GM23338 (cell line): ENCODE measurements around the gene PAQR8. TPM values are rescaled to one million over a fixed set of nuclear protein-coding genes. Genes with fewer than 3 reads are reported as not detected.
A peak's percentile ranks its signal among the peaks of the same experiment; 100 is the strongest.

Source experiments
- ATAC-seq: fragments of 200-7000 bp; cut with Tn5 transposase; 3 replicates; pipeline ENCODE4 v1.9.1; 2020
- DNase-seq: peaks from one replicate; pipeline ENCODE4 v3.0.0-alpha.2; 2015; ENCODE audit warnings: low spot score
- H2AFZ ChIP-seq: fragments of 200-600 bp; sonication (generic); 2 replicates; pipeline ENCODE4 v1.8.0; 2016; ENCODE audit warnings: antibody characterized with exemption, mild to moderate bottlenecking, moderate library complexity
- H3F3A ChIP-seq: fragments of 200-600 bp; sonication (generic); replicated peaks from 2 replicates; pipeline ENCODE4 v1.8.0; 2017; ENCODE audit warnings: antibody characterized with exemption, mixed run types, low read depth
- H3K27ac ChIP-seq: fragments of 200-600 bp; sonication (generic); 2 replicates; pipeline ENCODE4 v1.6.1; 2016; ENCODE audit warnings: low read depth
- H3K27me3 ChIP-seq: fragments of 200-600 bp; sonication (generic); 2 replicates; pipeline ENCODE4 v1.8.0; 2016; ENCODE audit warnings: mild to moderate bottlenecking, mixed run types, moderate library complexity; ENCODE audit not compliant: insufficient read depth
- H3K36me3 ChIP-seq: fragments of 200-600 bp; sonication (generic); 2 replicates; pipeline ENCODE4 v1.8.0; 2016; ENCODE audit warnings: mild to moderate bottlenecking; ENCODE audit not compliant: insufficient read depth
- H3K4me1 ChIP-seq: fragments of 200-600 bp; sonication (generic); 2 replicates; pipeline ENCODE4 v1.8.0; 2016; ENCODE audit warnings: mild to moderate bottlenecking, moderate library complexity; ENCODE audit not compliant: insufficient read depth
- H3K4me2 ChIP-seq: fragments of 200-600 bp; sonication (generic); 2 replicates; pipeline ENCODE4 v1.7.1; 2017; ENCODE audit warnings: mixed run types
- H3K4me3 ChIP-seq: fragments of 200-600 bp; sonication (generic); 2 replicates; pipeline ENCODE4 v1.6.1; 2016; ENCODE audit warnings: mixed run types
- H3K79me2 ChIP-seq: fragments of 200-600 bp; sonication (generic); replicated peaks from 2 replicates; pipeline ENCODE4 v1.8.0; 2017; ENCODE audit warnings: mild to moderate bottlenecking; ENCODE audit not compliant: insufficient read depth
- H3K9me2 ChIP-seq: fragments of 200-600 bp; sonication (generic); 2 replicates; pipeline ENCODE4 v1.8.0; 2017; ENCODE audit not compliant: insufficient read depth
- H4K20me1 ChIP-seq: fragments of 200-600 bp; sonication (generic); replicated peaks from 2 replicates; pipeline ENCODE4 v1.8.0; 2017; ENCODE audit warnings: mild to moderate bottlenecking; ENCODE audit not compliant: insufficient read depth
- H3K27ac Mint-ChIP-seq: 2 replicates; pipeline ENCODE4 v1.8.0; 2020; ENCODE audit warnings: inconsistent platforms, mild to moderate bottlenecking, moderate library complexity, mixed read lengths
- H3K27me3 Mint-ChIP-seq: 3 replicates; pipeline ENCODE4 v1.8.0; 2022; ENCODE audit warnings: low read depth, mild to moderate bottlenecking, moderate library complexity, mixed read lengths, inconsistent platforms; ENCODE audit not compliant: insufficient read depth, poor library complexity
- H3K36me3 Mint-ChIP-seq: 3 replicates; pipeline ENCODE4 v1.8.0; 2021; ENCODE audit warnings: low read depth, mild to moderate bottlenecking, inconsistent platforms, moderate library complexity, mixed read lengths
- H3K4me1 Mint-ChIP-seq: 3 replicates; pipeline ENCODE4 v1.8.0; 2020; ENCODE audit warnings: mild to moderate bottlenecking, inconsistent platforms, mixed read lengths
- H3K4me3 Mint-ChIP-seq: 3 replicates; pipeline ENCODE4 v1.8.0; 2021; ENCODE audit warnings: moderate library complexity, mild to moderate bottlenecking, inconsistent platforms, mixed read lengths
- H3K9me3 Mint-ChIP-seq: 3 replicates; pipeline ENCODE4 v1.8.0; 2020; ENCODE audit warnings: moderate library complexity, mild to moderate bottlenecking, inconsistent platforms, mixed read lengths
- EZH2 ChIP-seq: fragments of 200-600 bp; sonication (generic); IDR thresholded peaks from one replicate; pipeline ENCODE4 v1.8.0; 2017; ENCODE audit warnings: antibody characterized with exemption, mild to moderate bottlenecking, low read depth; ENCODE audit not compliant: unreplicated experiment
- EZH2phosphoT487 ChIP-seq: fragments of 200-600 bp; sonication (generic); IDR thresholded peaks from one replicate; pipeline ENCODE4 v1.8.1; 2018; ENCODE audit warnings: antibody characterized with exemption; ENCODE audit not compliant: unreplicated experiment
- JUNB ChIP-seq: IDR thresholded peaks from one replicate; pipeline ENCODE4 v1.6.1; 2016; ENCODE audit warnings: antibody characterized with exemption; ENCODE audit not compliant: unreplicated experiment
- NANOG ChIP-seq: IDR thresholded peaks from 2 replicates; pipeline ENCODE4 v1.6.1; 2016; ENCODE audit warnings: antibody characterized with exemption, borderline replicate concordance
- STAT1 ChIP-seq: IDR thresholded peaks from one replicate; pipeline ENCODE4 v1.6.1; 2016; ENCODE audit warnings: antibody characterized with exemption; ENCODE audit not compliant: unreplicated experiment
- ZNF114 ChIP-seq: fragments of 250-450 bp; sonication (Bioruptor Pico); IDR thresholded peaks from 2 replicates; pipeline ENCODE4 v1.5.0; 2020; ENCODE audit warnings: mild to moderate bottlenecking, moderate library complexity
- polyA plus RNA-seq: library from polyadenylated mRNA; unstranded; fragments of >200 nt; fragmentation: Nextera tagmentation; extraction: Ambion mirVana; gene quantifications from 2 replicates; pipeline ENCODE4 v1.2.1, GENCODE V29; 2016
- total RNA-seq: library from RNA; depleted of rRNA; stranded (reverse); fragments of >200 nt; shearing (Covaris generic); gene quantifications from 2 replicates; pipeline ENCODE4 v1.2.3, GENCODE V29; 2014
- TF ChIP-seq, protein P1 (sequence below): IDR thresholded peaks from 2 replicates; pipeline ENCODE4 v1.6.1; 2016; ENCODE audit warnings: antibody characterized with exemption
- TF ChIP-seq, protein P2 (sequence below): fragments of 250-450 bp; sonication (Bioruptor Pico); IDR thresholded peaks from 2 replicates; pipeline ENCODE4 v1.5.0; 2020; ENCODE audit warnings: mild to moderate bottlenecking, moderate library complexity

Gene PAQR8
- total and polyA plus RNA-seq, 2 experiments from 2014 or later, result 3.6 to 11.2 TPM

DNA sequence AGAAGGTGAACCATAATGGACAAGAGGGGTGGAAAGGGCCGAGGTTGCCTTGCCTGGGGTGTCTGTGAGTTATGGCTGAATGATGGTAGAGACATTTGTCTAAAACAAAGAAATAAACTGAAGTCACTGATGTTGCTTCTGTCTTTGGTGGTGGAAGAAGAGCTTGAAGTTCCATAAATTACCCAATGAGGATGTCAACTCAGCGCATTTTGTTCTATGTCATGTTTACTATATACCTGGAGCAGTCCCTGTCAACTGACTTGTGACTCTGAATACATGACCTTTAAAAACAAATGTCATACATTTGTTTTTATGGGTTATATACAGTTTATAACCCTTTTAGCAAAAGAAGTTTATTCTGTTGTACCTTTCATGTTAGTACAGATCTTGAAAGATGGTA is 60.2 kb downstream of the PAQR8 start:
- no peaks in the 10 kb centered on the region; the same call in 1 of the 2 replicates for H3K36me3 ChIP-seq
- H4K20me1 ChIP-seq, result no peaks in the 10 kb centered on the region
- peaks cover 8% of the 10 kb centered on the region for H3K27me3 Mint-ChIP-seq
- H2AFZ ChIP-seq, result no peak overlapping the region
- ATAC-seq, result no peak
- DNase-seq, result no peak
- TF ChIP-seq, protein P1, sequence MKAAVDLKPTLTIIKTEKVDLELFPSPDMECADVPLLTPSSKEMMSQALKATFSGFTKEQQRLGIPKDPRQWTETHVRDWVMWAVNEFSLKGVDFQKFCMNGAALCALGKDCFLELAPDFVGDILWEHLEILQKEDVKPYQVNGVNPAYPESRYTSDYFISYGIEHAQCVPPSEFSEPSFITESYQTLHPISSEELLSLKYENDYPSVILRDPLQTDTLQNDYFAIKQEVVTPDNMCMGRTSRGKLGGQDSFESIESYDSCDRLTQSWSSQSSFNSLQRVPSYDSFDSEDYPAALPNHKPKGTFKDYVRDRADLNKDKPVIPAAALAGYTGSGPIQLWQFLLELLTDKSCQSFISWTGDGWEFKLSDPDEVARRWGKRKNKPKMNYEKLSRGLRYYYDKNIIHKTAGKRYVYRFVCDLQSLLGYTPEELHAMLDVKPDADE, result no peak
- TF ChIP-seq JUNB (no peak), NANOG (no peak), EZH2phosphoT487 (no peak), ZNF114 (CRISPR knock-in tag) (no peak)
- no peak overlapping the region for H3K27ac Mint-ChIP-seq
- no peaks in the 10 kb centered on the region for H3K36me3 Mint-ChIP-seq
- no peak overlapping the region for H3K4me3 Mint-ChIP-seq
- H3F3A ChIP-seq, result no peaks in the 10 kb centered on the region
- no peaks in the 10 kb centered on the region; the same call in 1 of the 2 replicates for H3K4me1 ChIP-seq
- no peaks in the 10 kb centered on the region for H3K9me2 ChIP-seq
- H3K9me3 Mint-ChIP-seq, result no peaks in the 10 kb centered on the region
- no peaks in the 10 kb centered on the region for H3K27me3 ChIP-seq
- H3K27ac ChIP-seq, result no peak overlapping the region
- H3K4me1 Mint-ChIP-seq, result peaks cover 11% of the 10 kb centered on the region
- H3K4me3 ChIP-seq, result no peak overlapping the region
- no peaks in the 10 kb centered on the region for H3K79me2 ChIP-seq
- no peak overlapping the region for H3K4me2 ChIP-seq

- H3K4me3 Mint-ChIP-seq, result no peak overlapping the region
Observed at GRCh38 chr6:52423448-52423847, 61.5 kb downstream of the PAQR8 start.

More at GRCh38 chr6:52423448-52423847, 61.5 kb downstream of the PAQR8 start:
- Mint-ChIP-seq H3K27me3 (peaks cover 7% of the 10 kb centered on the region), H3K27ac (no peak overlapping the region), H3K36me3 (no peaks in the 10 kb centered on the region), H3K9me3 (no peaks in the 10 kb centered on the region), H3K4me1 (peaks cover 6% of the 10 kb centered on the region; the same call in 2 of the 3 replicates)
- ATAC-seq (no peak), DNase-seq (no peak)
- Histone ChIP-seq H3K36me3 (no peaks in the 10 kb centered on the region; the same call in 1 of the 2 replicates), H3K9me2 (no peaks in the 10 kb centered on the region), H3K4me2 (no peak overlapping the region), H3K4me1 (no peaks in the 10 kb centered on the region; the same call in 1 of the 2 replicates), H3K79me2 (no peaks in the 10 kb centered on the region), H4K20me1 (no peaks in the 10 kb centered on the region), H2AFZ (no peak overlapping the region), H3F3A (no peaks in the 10 kb centered on the region), H3K27ac (peak overlapping the region; percentile 14; the same call in 1 of the 2 replicates), H3K27me3 (no peaks in the 10 kb centered on the region), H3K4me3 (no peak overlapping the region)
- no peak for TF ChIP-seq STAT1
- TF ChIP-seq, protein P2, sequence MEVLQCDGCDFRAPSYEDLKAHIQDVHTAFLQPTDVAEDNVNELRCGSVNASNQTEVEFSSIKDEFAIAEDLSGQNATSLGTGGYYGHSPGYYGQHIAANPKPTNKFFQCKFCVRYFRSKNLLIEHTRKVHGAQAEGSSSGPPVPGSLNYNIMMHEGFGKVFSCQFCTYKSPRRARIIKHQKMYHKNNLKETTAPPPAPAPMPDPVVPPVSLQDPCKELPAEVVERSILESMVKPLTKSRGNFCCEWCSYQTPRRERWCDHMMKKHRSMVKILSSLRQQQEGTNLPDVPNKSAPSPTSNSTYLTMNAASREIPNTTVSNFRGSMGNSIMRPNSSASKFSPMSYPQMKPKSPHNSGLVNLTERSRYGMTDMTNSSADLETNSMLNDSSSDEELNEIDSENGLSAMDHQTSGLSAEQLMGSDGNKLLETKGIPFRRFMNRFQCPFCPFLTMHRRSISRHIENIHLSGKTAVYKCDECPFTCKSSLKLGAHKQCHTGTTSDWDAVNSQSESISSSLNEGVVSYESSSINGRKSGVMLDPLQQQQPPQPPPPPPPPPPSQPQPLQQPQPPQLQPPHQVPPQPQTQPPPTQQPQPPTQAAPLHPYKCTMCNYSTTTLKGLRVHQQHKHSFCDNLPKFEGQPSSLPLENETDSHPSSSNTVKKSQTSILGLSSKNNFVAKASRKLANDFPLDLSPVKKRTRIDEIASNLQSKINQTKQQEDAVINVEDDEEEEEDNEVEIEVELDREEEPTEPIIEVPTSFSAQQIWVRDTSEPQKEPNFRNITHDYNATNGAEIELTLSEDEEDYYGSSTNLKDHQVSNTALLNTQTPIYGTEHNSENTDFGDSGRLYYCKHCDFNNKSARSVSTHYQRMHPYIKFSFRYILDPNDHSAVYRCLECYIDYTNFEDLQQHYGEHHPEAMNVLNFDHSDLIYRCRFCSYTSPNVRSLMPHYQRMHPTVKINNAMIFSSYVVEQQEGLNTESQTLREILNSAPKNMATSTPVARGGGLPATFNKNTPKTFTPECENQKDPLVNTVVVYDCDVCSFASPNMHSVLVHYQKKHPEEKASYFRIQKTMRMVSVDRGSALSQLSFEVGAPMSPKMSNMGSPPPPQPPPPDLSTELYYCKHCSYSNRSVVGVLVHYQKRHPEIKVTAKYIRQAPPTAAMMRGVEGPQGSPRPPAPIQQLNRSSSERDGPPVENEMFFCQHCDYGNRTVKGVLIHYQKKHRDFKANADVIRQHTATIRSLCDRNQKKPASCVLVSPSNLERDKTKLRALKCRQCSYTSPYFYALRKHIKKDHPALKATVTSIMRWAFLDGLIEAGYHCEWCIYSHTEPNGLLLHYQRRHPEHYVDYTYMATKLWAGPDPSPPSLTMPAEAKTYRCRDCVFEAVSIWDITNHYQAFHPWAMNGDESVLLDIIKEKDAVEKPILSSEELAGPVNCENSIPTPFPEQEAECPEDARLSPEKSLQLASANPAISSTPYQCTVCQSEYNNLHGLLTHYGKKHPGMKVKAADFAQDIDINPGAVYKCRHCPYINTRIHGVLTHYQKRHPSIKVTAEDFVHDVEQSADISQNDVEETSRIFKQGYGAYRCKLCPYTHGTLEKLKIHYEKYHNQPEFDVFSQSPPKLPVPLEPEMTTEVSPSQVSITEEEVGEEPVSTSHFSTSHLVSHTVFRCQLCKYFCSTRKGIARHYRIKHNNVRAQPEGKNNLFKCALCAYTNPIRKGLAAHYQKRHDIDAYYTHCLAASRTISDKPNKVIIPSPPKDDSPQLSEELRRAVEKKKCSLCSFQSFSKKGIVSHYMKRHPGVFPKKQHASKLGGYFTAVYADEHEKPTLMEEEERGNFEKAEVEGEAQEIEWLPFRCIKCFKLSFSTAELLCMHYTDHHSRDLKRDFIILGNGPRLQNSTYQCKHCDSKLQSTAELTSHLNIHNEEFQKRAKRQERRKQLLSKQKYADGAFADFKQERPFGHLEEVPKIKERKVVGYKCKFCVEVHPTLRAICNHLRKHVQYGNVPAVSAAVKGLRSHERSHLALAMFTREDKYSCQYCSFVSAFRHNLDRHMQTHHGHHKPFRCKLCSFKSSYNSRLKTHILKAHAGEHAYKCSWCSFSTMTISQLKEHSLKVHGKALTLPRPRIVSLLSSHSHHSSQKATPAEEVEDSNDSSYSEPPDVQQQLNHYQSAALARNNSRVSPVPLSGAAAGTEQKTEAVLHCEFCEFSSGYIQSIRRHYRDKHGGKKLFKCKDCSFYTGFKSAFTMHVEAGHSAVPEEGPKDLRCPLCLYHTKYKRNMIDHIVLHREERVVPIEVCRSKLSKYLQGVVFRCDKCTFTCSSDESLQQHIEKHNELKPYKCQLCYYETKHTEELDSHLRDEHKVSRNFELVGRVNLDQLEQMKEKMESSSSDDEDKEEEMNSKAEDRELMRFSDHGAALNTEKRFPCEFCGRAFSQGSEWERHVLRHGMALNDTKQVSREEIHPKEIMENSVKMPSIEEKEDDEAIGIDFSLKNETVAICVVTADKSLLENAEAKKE, result no peak
- no peak for TF ChIP-seq NANOG
- no peak for TF ChIP-seq EZH2
